Trophoblast cell (in vitro differentiated cells and primary cell): ENCODE measurements around the gene PIP4K2C.

Experiments
- DNase-seq, 2 donors: peaks; one replicate each; pipeline ENCODE4 v3.0.0-alpha.2; 2016
- H2AFZ ChIP-seq: 2 replicates; pipeline ENCODE4 v1.6.1; 2013; ENCODE audit warnings: low read length, moderate library complexity, mild to moderate bottlenecking; ENCODE audit not compliant: insufficient read depth, poor library complexity
- H2AK5ac ChIP-seq: 2 replicates; pipeline ENCODE4 v1.6.1; 2013; ENCODE audit warnings: mild to moderate bottlenecking, low read length
- H2BK120ac ChIP-seq: 2 replicates; pipeline ENCODE4 v1.6.1; 2013; ENCODE audit warnings: low read length, mild to moderate bottlenecking, moderate library complexity; ENCODE audit not compliant: insufficient read depth, poor library complexity
- H2BK12ac ChIP-seq: 2 replicates; pipeline ENCODE4 v1.6.1; 2013; ENCODE audit warnings: mild to moderate bottlenecking, low read length, moderate library complexity
- H2BK5ac ChIP-seq: 2 replicates; pipeline ENCODE4 v1.6.1; 2013; ENCODE audit warnings: low read length, low read depth, moderate library complexity, mild to moderate bottlenecking; ENCODE audit not compliant: poor library complexity
- H3K14ac ChIP-seq: 2 replicates; pipeline ENCODE4 v1.6.1; 2013; ENCODE audit warnings: mild to moderate bottlenecking, low read length
- H3K18ac ChIP-seq: 2 replicates; pipeline ENCODE4 v1.6.1; 2013; ENCODE audit warnings: mild to moderate bottlenecking, low read length
- H3K23ac ChIP-seq: 2 replicates; pipeline ENCODE4 v1.6.1; 2013; ENCODE audit warnings: low read length
- H3K27ac ChIP-seq: 2 replicates; pipeline ENCODE4 v1.5.1; 2013; ENCODE audit warnings: low read depth, mild to moderate bottlenecking, inconsistent platforms, low read length, moderate library complexity
- H3K27me3 ChIP-seq: 2 replicates; pipeline ENCODE4 v1.6.1; 2013; ENCODE audit warnings: inconsistent platforms, mild to moderate bottlenecking, low read length, moderate library complexity; ENCODE audit not compliant: insufficient read depth
- H3K36me3 ChIP-seq, 2 experiments: 1 replicate in 1 of 2; 2 replicates in 1 of 2; pipeline ENCODE4 v1.6.1; 2013; ENCODE audit warnings: low read length in 2 of 2, mild to moderate bottlenecking in 2 of 2, moderate library complexity in 1 of 2; ENCODE audit not compliant: insufficient read depth in 2 of 2, control insufficient read depth in 1 of 2
- H3K4ac ChIP-seq: 2 replicates; pipeline ENCODE4 v1.6.1; 2013; ENCODE audit warnings: low read depth, mild to moderate bottlenecking, low read length, moderate library complexity
- H3K4me1 ChIP-seq, 2 experiments: 1 replicate in 1 of 2; 2 replicates in 1 of 2; pipeline ENCODE4 v1.6.1; 2013; ENCODE audit warnings: low read length in 2 of 2, mild to moderate bottlenecking in 2 of 2, moderate library complexity in 1 of 2; ENCODE audit not compliant: insufficient read depth in 2 of 2, control insufficient read depth in 1 of 2
- H3K4me2 ChIP-seq: 2 replicates; pipeline ENCODE4 v1.6.1; 2013; ENCODE audit warnings: inconsistent platforms, mild to moderate bottlenecking, low read length, moderate library complexity
- H3K4me3 ChIP-seq: 2 replicates; pipeline ENCODE4 v1.5.1; 2013; ENCODE audit warnings: mild to moderate bottlenecking, low read depth, low read length, inconsistent platforms
- H3K79me1 ChIP-seq: one replicate; pipeline ENCODE4 v1.6.1; 2013; ENCODE audit warnings: low read length
- H3K79me2 ChIP-seq: 2 replicates; pipeline ENCODE4 v1.6.1; 2013; ENCODE audit warnings: low read length, mild to moderate bottlenecking; ENCODE audit not compliant: control insufficient read depth, insufficient read depth, poor library complexity
- H3K9ac ChIP-seq: 2 replicates; pipeline ENCODE4 v1.6.1; 2013; ENCODE audit warnings: mild to moderate bottlenecking, low read length
- H3K9me3 ChIP-seq: 2 replicates; pipeline ENCODE4 v1.6.1; 2013; ENCODE audit warnings: low read depth, mild to moderate bottlenecking, control low read depth, inconsistent platforms, low read length; ENCODE audit not compliant: insufficient read depth
- H4K12ac ChIP-seq: 2 replicates; pipeline ENCODE4 v1.6.1; 2013; ENCODE audit warnings: low read depth, mild to moderate bottlenecking, low read length, moderate library complexity
- H4K8ac ChIP-seq: 2 replicates; pipeline ENCODE4 v1.6.1; 2013; ENCODE audit warnings: low read depth, mild to moderate bottlenecking, low read length, moderate library complexity
- H4K91ac ChIP-seq: one replicate; pipeline ENCODE4 v1.6.1; 2013; ENCODE audit warnings: low read depth, mild to moderate bottlenecking, low read length, moderate library complexity
- WGBS: extraction: QIAGEN DNeasy Blood & Tissue Kit; methylation state at CpG from one replicate; pipeline ENCODE4 v1.1.7; 2013; ENCODE audit warnings: missing lambda C conversion rate; ENCODE audit not compliant: insufficient read length, insufficient coverage; ENCODE audit errors: extremely low coverage; 5-methylcytosine and 5-hydroxymethylcytosine counted together

Gene PIP4K2C

DNA sequence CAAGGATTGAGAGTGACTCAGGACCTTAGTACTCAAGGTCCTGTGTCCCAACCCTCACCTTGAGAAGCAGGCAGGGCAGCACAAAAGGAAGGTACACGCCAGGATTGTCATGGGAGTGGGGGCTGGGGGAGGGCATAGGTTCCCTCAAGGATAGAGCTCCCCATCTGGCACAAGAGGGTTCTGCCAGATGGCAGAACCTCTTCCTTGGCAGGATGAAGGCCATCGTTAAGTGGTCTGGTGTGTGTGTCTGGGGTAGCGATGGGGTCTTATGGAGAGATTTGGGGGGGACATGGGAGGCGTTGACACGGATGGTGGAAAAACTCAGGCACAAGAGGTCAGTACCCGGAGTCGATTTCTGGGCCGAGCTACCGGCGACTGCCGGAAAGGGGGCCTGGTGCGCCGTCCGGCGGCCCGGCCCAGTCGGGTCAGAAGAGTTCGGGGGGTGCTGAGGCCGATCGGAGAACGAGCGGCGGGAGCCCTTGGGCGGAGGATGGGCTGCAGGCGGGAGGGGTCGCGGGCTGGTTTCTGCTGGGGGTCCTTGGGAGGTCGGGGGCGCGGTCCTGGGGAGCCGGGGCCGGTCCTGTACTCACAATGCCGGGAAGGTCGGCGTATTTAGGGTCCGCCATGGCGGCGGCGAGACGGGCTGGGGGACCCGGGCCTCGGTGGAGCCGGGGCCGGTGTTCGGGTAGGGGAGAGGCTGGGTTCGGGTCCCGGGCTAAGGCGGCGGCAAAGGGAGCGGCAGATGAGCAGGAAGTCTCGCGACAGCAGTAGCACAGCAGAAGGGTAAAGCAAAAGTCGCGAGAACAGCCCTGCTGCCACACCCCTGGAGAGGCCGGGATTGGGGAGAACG, 44.3 kb upstream of the PIP4K2C start, which contains the start of gene DCTN2:
TSS of gene DCTN2 (minus strand) at position 755 of the 850 bp plus-strand sequence. CDS start at position 626, 129 bp downstream.
- peak; percentile 96 to 98 for DNase-seq
- WGBS, result no CpG with 5 or more reads among the region's 56 CpGs
- peaks cover 5% of the 10 kb centered on the region for H3K79me1 ChIP-seq

DNA sequence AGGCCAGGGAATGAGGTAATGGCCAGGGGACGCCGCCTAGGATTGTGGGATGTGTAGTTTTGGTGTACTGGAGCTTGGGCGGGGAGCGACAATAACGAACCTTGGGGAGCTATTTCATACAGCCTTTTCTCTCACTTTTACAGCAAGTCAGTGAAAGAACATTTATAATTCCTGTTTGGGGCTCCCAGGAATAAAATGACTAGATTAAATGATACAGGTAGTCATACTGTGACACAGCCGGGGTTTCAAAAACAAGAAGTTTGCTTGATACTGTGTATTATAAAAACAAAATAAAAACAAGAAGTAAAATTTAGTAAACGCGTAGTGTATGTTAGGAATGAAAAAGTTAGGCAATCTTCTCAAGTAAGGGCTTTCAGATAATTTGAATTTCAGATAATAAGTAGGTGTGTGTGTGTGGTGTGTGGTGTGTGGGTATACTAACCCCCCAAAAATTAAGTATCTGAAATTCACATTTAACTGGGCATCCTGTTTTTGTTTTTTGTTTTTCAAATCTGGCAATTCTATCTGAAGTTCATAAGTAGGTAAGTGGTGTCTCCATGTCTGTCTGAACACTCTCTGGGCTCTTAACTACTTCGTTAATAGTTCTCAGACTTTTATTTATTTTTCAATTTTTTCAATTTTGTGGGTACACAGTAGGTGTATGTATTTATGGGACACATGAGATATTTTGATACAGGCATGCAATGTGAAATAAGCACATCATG, 43.5 kb upstream of the PIP4K2C start:
- H3K9me3 ChIP-seq, result peaks cover 3% of the 10 kb centered on the region
- H3K4ac ChIP-seq, result no peak overlapping the region
- H2BK120ac ChIP-seq, result no peak overlapping the region
- WGBS, result no CpG with 5 or more reads among the region's 9 CpGs
- H2BK12ac ChIP-seq, result no peak overlapping the region
- H3K27me3 ChIP-seq, result peaks cover 22% of the 10 kb centered on the region
- no peak overlapping the region for H4K91ac ChIP-seq
- peaks cover 5% of the 10 kb centered on the region for H3K79me1 ChIP-seq
- peaks cover 8% of the 10 kb centered on the region for H3K79me2 ChIP-seq
- H3K23ac ChIP-seq, result no peak overlapping the region
- no peak overlapping the region for H3K4me3 ChIP-seq
- peak overlapping the region; percentile 35 for H3K4me2 ChIP-seq
- no peak overlapping the region for H3K9ac ChIP-seq
- H3K36me3 ChIP-seq, result peaks cover 5 to 11% of the 10 kb centered on the region in 2 experiments
- no peak overlapping the region for H2AK5ac ChIP-seq
- no peak overlapping the region for H3K18ac ChIP-seq
- peaks cover 7% of the 10 kb centered on the region in 2 experiments for H3K4me1 ChIP-seq
- no peak for DNase-seq
- H4K12ac ChIP-seq, result no peak overlapping the region
- H3K27ac ChIP-seq, result no peak overlapping the region
- no peak overlapping the region for H2BK5ac ChIP-seq
- H2AFZ ChIP-seq, result no peak overlapping the region
- H4K8ac ChIP-seq, result no peak overlapping the region
- H3K14ac ChIP-seq, result no peak overlapping the region

More for the DNA sequence above, 44.3 kb upstream of the PIP4K2C start, which contains the start of gene DCTN2:
- Histone ChIP-seq H3K4me1 (peaks cover 7% of the 10 kb centered on the region in 2 experiments), H3K27me3 (peaks cover 22% of the 10 kb centered on the region), H3K23ac (no peak within 1 kb of the TSS), H3K14ac (peak within 1 kb of the TSS; percentile 90), H2AK5ac (peak within 1 kb of the TSS; percentile 73), H3K9me3 (peaks cover 3% of the 10 kb centered on the region), H3K9ac (peak within 1 kb of the TSS; percentile 99), H3K27ac (no peak within 1 kb of the TSS), H2BK12ac (no peak within 1 kb of the TSS), H3K18ac (peak within 1 kb of the TSS; percentile 98), H4K8ac (peak within 1 kb of the TSS; percentile 95), H3K4me2 (peak within 1 kb of the TSS; percentile 87), H2AFZ (peak within 1 kb of the TSS; percentile 88), H2BK120ac (peak within 1 kb of the TSS; percentile 84), H2BK5ac (peak within 1 kb of the TSS; percentile 87), H4K12ac (peak within 1 kb of the TSS; percentile 89), H3K4ac (peak within 1 kb of the TSS; percentile 93), H3K79me2 (peaks cover 8% of the 10 kb centered on the region), H3K4me3 (peak within 1 kb of the TSS; percentile 96), H4K91ac (peak within 1 kb of the TSS; percentile 91), H3K36me3 (peaks cover 7 to 13% of the 10 kb centered on the region in 2 experiments)

DNA sequence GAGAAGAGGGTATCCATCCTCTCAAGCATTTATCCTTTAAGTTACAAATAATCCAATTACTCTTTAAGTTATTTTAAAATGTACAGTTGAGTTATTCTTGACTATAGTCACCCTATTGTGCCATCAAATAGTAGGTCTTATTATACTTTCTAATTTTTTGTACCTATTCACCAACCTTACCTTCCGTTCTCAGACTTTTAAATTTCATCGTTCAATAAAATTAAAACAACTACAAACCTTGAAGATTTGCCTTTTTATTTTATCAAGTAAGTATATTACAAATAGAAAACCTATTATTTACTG, 43.0 kb upstream of the PIP4K2C start:
- Histone ChIP-seq H2BK12ac (no peak overlapping the region), H2BK5ac (no peak overlapping the region), H2AFZ (no peak overlapping the region), H3K18ac (no peak overlapping the region), H3K23ac (no peak overlapping the region), H2AK5ac (no peak overlapping the region), H2BK120ac (no peak overlapping the region), H3K4ac (no peak overlapping the region), H3K4me2 (no peak overlapping the region), H3K27me3 (peaks cover 22% of the 10 kb centered on the region), H4K91ac (no peak overlapping the region), H3K36me3 (peaks cover 5 to 8% of the 10 kb centered on the region in 2 experiments), H4K12ac (no peak overlapping the region), H3K14ac (no peak overlapping the region), H3K79me2 (peaks cover 8% of the 10 kb centered on the region), H3K9ac (no peak overlapping the region), H3K4me1 (peaks cover 11% of the 10 kb centered on the region in 2 experiments), H3K4me3 (no peak overlapping the region), H3K9me3 (peaks cover 3% of the 10 kb centered on the region), H3K79me1 (peaks cover 5% of the 10 kb centered on the region), H3K27ac (no peak overlapping the region), H4K8ac (no peak overlapping the region)
- WGBS, result 100% methylated on average over 2 of the region's 2 CpGs
- DNase-seq, result no peak

DNA sequence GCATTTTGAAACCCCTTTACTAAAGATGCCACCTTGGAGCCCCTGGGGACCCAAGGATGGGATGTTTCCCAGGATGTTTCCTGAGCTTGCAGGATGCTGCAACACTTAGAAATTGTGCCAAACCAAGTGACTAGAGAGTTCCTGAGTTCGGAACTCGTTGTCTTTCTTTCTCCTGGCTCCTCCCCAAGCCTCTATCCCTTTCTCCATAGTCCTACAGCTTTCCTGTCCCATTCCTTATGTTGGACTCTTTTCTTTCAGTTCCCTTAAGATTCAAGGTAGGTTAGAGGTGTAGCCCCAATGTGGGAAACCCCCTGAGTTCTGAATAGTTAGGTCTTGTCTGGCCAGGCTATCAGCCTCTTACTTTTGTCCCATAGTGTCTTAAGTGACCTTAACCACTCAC, 42.5 kb upstream of the PIP4K2C start:
- Histone ChIP-seq H3K14ac (no peak overlapping the region), H3K79me2 (peaks cover 8% of the 10 kb centered on the region), H4K91ac (no peak overlapping the region), H4K12ac (no peak overlapping the region), H3K4me3 (no peak overlapping the region), H3K9me3 (peaks cover 3% of the 10 kb centered on the region), H3K27me3 (peaks cover 22% of the 10 kb centered on the region), H3K9ac (no peak overlapping the region), H3K27ac (no peak overlapping the region), H3K36me3 (peaks cover 2 to 7% of the 10 kb centered on the region in 2 experiments), H2BK12ac (no peak overlapping the region), H2BK5ac (no peak overlapping the region), H2AK5ac (no peak overlapping the region), H2AFZ (no peak overlapping the region), H3K79me1 (peaks cover 5% of the 10 kb centered on the region), H3K23ac (no peak overlapping the region), H3K18ac (no peak overlapping the region), H3K4ac (no peak overlapping the region), H3K4me1 (peaks cover 11 to 15% of the 10 kb centered on the region in 2 experiments), H4K8ac (no peak overlapping the region), H2BK120ac (no peak overlapping the region), H3K4me2 (no peak overlapping the region)
- no peak for DNase-seq
- no CpG with 5 or more reads among the region's 2 CpGs for WGBS
